Measurements from ENCODE around the gene NUP37. TPM values are rescaled to one million over a fixed set of nuclear protein-coding genes. Genes with fewer than 3 reads are reported as not detected.
"Not testable (repeated sequence)": the region's sequence is repeated elsewhere in the genome, so short reads cannot be mapped to it uniquely, and the experiment has no call there.

The NUP37 gene
- total and polyA plus RNA-seq, 2 donors (not counting 1 experiment from before 2014, with no cell fraction given): 19.1 to 22.2 TPM

DNA sequence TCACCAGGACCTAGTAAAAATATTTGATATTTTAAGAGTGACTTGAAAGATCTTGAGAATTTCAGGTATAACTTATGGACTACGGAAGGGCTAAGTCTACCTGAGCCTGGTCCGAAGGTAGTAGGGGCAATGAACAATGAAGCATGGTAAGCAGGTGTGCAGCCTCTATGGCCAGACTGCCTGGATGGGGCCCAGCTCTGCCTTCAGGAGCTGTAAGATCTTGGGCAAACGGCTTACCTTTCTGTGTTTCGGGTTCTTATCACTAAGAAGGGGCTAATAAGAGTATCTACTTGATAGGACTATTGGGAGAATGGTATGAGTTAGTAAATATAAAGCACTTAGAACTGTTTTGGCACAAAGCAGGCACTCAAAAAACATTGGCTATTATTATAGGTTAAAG is 39.1 kb downstream of the NUP37 start:
- H3K4me3 Mint-ChIP-seq: no peak overlapping the region
- WGBS (ENCODE audit: insufficient coverage): 90% methylated on average over 4 of the region's 4 CpGs
- peaks cover 10 to 53% of the 10 kb centered on the region in 2 experiments for H3K36me3 ChIP-seq (replicated peaks in 1 of 2; ENCODE audit: control extremely low read depth in 1 of 2, control insufficient read depth in 1 of 2, extremely low read depth in 1 of 2, insufficient read depth in 2 of 2, low read length in 1 of 2)

DNA sequence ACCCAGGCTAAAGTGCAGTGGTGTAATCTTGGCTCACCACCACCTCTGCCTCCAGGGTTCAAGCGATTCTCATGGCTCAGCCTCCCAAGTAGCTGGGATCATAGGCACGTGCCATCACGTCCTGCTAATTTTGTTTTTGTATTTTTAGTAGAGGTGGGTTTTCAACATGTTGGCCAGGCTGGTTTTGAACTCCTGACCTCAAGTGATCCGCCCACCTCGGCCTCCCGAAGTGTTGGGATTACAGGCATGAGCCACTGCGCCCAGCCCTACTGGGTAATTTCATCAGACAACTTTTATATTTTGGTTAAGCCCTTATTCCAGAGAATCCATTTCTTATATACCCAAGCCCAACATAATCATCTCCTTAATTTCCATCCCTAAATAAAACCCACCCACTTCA is 47.8 kb downstream of the NUP37 start:
- H3K27ac ChIP-seq (ENCODE audit: low read length in 2 of 2); DNase-seq; CTCF ChIA-PET; H3K79me2 ChIP-seq (ENCODE audit: control insufficient read depth, insufficient read depth, low read length); H3K4me1 ChIP-seq (ENCODE audit: control insufficient read depth in 2 of 2, insufficient read depth in 2 of 2, low read length in 2 of 2); POLR2A ChIA-PET; H3K4me2 ChIP-seq (replicated peaks; ENCODE audit: low read depth, low read length, poor library complexity, severe bottlenecking); H4K20me1 ChIP-seq (ENCODE audit: control insufficient read depth, insufficient read depth, low read length, poor library complexity, severe bottlenecking); H3K9me3 Mint-ChIP-seq (ENCODE audit: insufficient read depth); H3K4me3 ChIP-seq (ENCODE audit: control extremely low read depth in 1 of 5, extremely low read depth in 1 of 5, insufficient read depth in 1 of 5, low read depth in 2 of 5, low read length in 4 of 5); H3K4me1 Mint-ChIP-seq; H3K9ac ChIP-seq (ENCODE audit: low read length); intact Hi-C loops (cut with micrococcal nuclease); H2AFZ ChIP-seq (ENCODE audit: insufficient read depth, low read depth, low read length, poor library complexity, severe bottlenecking); H3K27me3 Mint-ChIP-seq; H3K27ac Mint-ChIP-seq; ATAC-seq (ENCODE audit: low read depth); H3K9me3 ChIP-seq (ENCODE audit: control extremely low read depth in 1 of 3, control insufficient read depth in 2 of 3, insufficient read depth in 1 of 3, low read length in 2 of 3); H3K27me3 ChIP-seq (replicated peaks in 1 of 4; ENCODE audit: control extremely low read depth in 1 of 4, control insufficient read depth in 3 of 4, insufficient read depth in 4 of 4, low read length in 3 of 4); H3K4me3 Mint-ChIP-seq: not testable (repeated sequence)
- 99% methylated on average over 7 of the region's 7 CpGs for WGBS (ENCODE audit: insufficient coverage)
- peaks cover 3 to 13% of the 10 kb centered on the region in 2 experiments for H3K36me3 ChIP-seq (replicated peaks in 1 of 2; ENCODE audit: control extremely low read depth in 1 of 2, control insufficient read depth in 1 of 2, extremely low read depth in 1 of 2, insufficient read depth in 2 of 2, low read length in 1 of 2)

More for the DNA sequence above, 39.1 kb downstream of the NUP37 start:
- DNase-seq (no peak), ATAC-seq (ENCODE audit: low read depth) (no peak)
- Histone ChIP-seq H4K20me1 (ENCODE audit: control insufficient read depth, insufficient read depth, low read length, poor library complexity, severe bottlenecking) (no peaks in the 10 kb centered on the region), H3K27ac (ENCODE audit: low read length in 2 of 2) (no peak overlapping the region), H3K4me2 (replicated peaks; ENCODE audit: low read depth, low read length, poor library complexity, severe bottlenecking) (no peak overlapping the region), H3K9me3 (ENCODE audit: control extremely low read depth in 1 of 3, control insufficient read depth in 2 of 3, insufficient read depth in 1 of 3, low read length in 2 of 3) (no peaks in the 10 kb centered on the region), H2AFZ (ENCODE audit: insufficient read depth, low read depth, low read length, poor library complexity, severe bottlenecking) (no peak overlapping the region), H3K9ac (ENCODE audit: low read length) (no peak overlapping the region), H3K27me3 (replicated peaks in 1 of 4; ENCODE audit: control extremely low read depth in 1 of 4, control insufficient read depth in 3 of 4, insufficient read depth in 4 of 4, low read length in 3 of 4) (no peaks in the 10 kb centered on the region), H3K79me2 (ENCODE audit: control insufficient read depth, insufficient read depth, low read length) (no peaks in the 10 kb centered on the region), H3K4me3 (ENCODE audit: control extremely low read depth in 1 of 5, extremely low read depth in 1 of 5, insufficient read depth in 1 of 5, low read depth in 2 of 5, low read length in 4 of 5) (no peak overlapping the region), H3K4me1 (ENCODE audit: control insufficient read depth in 2 of 2, insufficient read depth in 2 of 2, low read length in 2 of 2) (no peaks in the 10 kb centered on the region)
- Mint-ChIP-seq H3K9me3 (ENCODE audit: insufficient read depth) (no peaks in the 10 kb centered on the region), H3K4me1 (no peaks in the 10 kb centered on the region), H3K27me3 (no peaks in the 10 kb centered on the region), H3K27ac (no peak overlapping the region)
- CTCF ChIA-PET: interaction anchor here (1.1 kb wide), 1 partner anchor 241 kb away, joined by 3 read pairs; no protein-coding TSS in a partner anchor
- TF ChIP-seq, protein P1, sequence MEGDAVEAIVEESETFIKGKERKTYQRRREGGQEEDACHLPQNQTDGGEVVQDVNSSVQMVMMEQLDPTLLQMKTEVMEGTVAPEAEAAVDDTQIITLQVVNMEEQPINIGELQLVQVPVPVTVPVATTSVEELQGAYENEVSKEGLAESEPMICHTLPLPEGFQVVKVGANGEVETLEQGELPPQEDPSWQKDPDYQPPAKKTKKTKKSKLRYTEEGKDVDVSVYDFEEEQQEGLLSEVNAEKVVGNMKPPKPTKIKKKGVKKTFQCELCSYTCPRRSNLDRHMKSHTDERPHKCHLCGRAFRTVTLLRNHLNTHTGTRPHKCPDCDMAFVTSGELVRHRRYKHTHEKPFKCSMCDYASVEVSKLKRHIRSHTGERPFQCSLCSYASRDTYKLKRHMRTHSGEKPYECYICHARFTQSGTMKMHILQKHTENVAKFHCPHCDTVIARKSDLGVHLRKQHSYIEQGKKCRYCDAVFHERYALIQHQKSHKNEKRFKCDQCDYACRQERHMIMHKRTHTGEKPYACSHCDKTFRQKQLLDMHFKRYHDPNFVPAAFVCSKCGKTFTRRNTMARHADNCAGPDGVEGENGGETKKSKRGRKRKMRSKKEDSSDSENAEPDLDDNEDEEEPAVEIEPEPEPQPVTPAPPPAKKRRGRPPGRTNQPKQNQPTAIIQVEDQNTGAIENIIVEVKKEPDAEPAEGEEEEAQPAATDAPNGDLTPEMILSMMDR (IDR thresholded peaks at IDR 0.05): no peak
- no peak for TF ChIP-seq EZH2 (IDR thresholded peaks at IDR 0.05; ENCODE audit: borderline replicate concordance, insufficient read depth, low read depth, low read length, poor library complexity, severe bottlenecking)
- intact Hi-C loops (cut with micrococcal nuclease): no loop called here
- POLR2A ChIA-PET: no interaction called here
